ENCODE data around the gene CPTP. TPM values are rescaled to one million over a fixed set of nuclear protein-coding genes. Genes with fewer than 3 reads are reported as not detected.
A peak's percentile ranks its signal among the peaks of the same experiment; 100 is the strongest.
"Not testable (repeated sequence)": the region's sequence is repeated elsewhere in the genome, so short reads cannot be mapped to it uniquely, and the experiment has no call there.

CPTP gene
- total RNA-seq, 1 donor from 2014 or later = 71.3 TPM

DNA sequence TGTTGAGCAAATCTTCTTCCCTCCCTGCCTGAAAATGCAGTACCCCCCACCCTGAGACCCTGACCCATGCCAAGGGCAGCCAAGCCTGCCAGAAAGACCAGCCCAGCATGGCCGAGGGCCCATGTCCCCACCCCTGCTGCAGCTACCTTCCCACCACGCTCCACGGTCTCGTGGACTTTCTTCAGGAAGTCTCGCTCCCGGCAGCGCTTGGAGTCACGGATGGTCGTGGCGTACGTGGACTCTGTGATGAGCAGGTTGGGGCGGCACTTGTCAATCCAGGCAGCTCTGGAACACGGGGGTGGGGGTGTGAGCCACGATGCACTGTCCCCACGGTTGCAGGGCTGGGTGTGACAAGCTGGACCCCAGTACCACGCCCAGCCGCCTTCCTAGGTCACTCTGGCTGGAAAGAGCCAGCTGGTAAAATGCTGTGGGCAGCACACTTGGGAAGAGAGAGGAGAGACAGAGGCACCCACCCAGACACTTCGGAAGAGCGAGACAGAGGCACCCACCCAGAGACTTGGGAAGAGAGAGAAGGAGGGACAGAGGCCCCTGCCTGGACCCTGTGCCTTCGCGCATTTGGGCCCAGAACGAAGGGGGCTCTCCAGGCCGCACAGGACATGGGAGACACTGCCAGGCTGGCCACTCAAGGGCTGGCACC is 9.8 kb upstream of the CPTP start:
- H3K4me1 ChIP-seq = peaks cover 3 to 14% of the 10 kb centered on the region in 2 donors

DNA sequence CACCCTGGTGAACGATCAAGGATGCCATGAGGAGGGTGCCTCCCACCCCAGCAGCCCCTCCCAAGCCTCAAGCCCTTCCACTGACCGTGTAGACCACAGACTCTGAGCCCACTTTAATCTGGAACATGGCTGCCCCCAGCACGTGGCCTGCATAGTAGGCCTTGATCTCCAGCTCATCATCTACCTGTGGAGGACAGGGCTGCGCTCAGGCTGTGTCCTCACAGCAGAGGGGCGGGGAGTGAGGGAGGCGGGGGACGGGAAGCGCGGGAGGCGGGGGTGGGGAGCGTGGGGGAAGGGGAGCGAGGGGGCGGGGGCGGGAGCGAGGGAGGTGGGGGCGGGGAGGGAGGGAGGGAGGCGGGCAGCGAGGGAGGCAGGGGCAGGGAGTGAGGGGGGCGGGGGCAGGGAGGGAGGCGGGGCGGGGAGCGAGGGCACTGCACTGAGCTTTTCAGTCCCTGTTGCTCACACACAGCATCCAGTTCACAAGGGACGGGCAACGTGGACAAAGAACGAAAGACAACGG is 9.1 kb upstream of the CPTP start:
- no peak for DNase-seq (ENCODE audit: low spot score in 2 of 2)
- Histone ChIP-seq H3K27ac (no peak overlapping the region), H3K4me1 (peaks cover 3 to 12% of the 10 kb centered on the region in 2 donors), H3K9me3 (no peaks in the 10 kb centered on the region), H3K4me3 (no peak overlapping the region), H3K36me3 (peaks cover 67 to 70% of the 10 kb centered on the region in 2 donors), H3K27me3 (no peaks in the 10 kb centered on the region)
- TF ChIP-seq, protein P1, sequence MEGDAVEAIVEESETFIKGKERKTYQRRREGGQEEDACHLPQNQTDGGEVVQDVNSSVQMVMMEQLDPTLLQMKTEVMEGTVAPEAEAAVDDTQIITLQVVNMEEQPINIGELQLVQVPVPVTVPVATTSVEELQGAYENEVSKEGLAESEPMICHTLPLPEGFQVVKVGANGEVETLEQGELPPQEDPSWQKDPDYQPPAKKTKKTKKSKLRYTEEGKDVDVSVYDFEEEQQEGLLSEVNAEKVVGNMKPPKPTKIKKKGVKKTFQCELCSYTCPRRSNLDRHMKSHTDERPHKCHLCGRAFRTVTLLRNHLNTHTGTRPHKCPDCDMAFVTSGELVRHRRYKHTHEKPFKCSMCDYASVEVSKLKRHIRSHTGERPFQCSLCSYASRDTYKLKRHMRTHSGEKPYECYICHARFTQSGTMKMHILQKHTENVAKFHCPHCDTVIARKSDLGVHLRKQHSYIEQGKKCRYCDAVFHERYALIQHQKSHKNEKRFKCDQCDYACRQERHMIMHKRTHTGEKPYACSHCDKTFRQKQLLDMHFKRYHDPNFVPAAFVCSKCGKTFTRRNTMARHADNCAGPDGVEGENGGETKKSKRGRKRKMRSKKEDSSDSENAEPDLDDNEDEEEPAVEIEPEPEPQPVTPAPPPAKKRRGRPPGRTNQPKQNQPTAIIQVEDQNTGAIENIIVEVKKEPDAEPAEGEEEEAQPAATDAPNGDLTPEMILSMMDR (IDR thresholded peaks at IDR 0.05) = no peak
- intact Hi-C loops (cut with DNase I) = no loop called here

More for the DNA sequence above, 9.8 kb upstream of the CPTP start:
- TF ChIP-seq, protein P1 (IDR thresholded peaks at IDR 0.05) = no peak
- no peak for DNase-seq (ENCODE audit: low spot score in 2 of 2)
- Histone ChIP-seq H3K36me3 (peaks cover 60 to 71% of the 10 kb centered on the region in 2 donors), H3K27ac (no peak overlapping the region), H3K27me3 (no peaks in the 10 kb centered on the region), H3K9me3 (no peaks in the 10 kb centered on the region), H3K4me3 (no peak overlapping the region)
- intact Hi-C loops (cut with DNase I) = no loop called here

DNA sequence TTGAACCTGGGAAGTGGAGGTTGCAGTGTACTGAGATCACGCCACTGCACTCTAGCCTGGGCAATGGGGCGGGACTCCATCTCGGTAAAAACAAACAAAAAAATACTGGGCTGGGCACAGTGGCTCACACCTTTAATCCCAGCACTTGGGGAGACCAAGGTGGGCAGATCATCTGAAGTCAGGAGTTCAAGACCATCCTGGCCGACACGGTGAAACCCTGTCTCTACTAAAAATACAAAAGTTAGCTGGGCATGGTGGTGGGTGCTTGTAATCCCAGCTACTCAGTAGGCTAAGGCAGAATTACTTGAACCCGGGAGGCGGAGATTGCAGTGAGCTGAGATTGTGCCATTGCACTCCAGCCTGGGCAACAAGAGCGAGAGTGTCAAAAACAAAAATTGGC is 8.4 kb upstream of the CPTP start:
- H3K4me3 ChIP-seq; H3K9me3 ChIP-seq; DNase-seq (ENCODE audit: low spot score in 2 of 2); H3K27me3 ChIP-seq; H3K27ac ChIP-seq; intact Hi-C loops (cut with DNase I): not testable (repeated sequence)
- Histone ChIP-seq H3K36me3 (peaks cover 62 to 64% of the 10 kb centered on the region in 2 donors), H3K4me1 (peaks cover 3 to 15% of the 10 kb centered on the region in 2 donors)

DNA sequence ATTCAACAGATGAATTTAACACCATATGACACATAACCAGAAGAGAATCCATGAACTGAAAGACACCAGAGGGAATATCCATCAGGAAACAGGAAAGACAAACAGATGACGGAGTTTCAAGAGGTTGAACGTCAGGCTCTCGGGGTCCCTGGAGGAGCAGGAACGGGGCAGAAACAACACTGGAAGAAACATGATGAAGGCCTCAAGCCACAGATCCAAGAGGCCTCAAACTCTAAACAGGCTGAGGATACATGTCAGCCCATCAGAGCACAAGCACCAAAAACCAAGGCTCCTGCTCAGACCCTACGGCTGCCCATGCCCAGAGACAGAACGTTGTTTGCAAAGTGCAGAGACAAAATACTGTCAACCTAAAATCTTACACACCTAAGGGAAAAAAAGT is 7.2 kb upstream of the CPTP start:
- Histone ChIP-seq H3K4me3 (no peak overlapping the region), H3K9me3 (no peaks in the 10 kb centered on the region), H3K27me3 (no peaks in the 10 kb centered on the region), H3K36me3 (peaks cover 50 to 60% of the 10 kb centered on the region in 2 donors), H3K4me1 (peaks cover 3 to 23% of the 10 kb centered on the region in 2 donors), H3K27ac (peak overlapping the region; percentile 70 to 74)
- DNase-seq (ENCODE audit: low spot score in 2 of 2) = no peak
- intact Hi-C loops (cut with DNase I) = no loop called here
- TF ChIP-seq, protein P1 (IDR thresholded peaks at IDR 0.05) = no peak

DNA sequence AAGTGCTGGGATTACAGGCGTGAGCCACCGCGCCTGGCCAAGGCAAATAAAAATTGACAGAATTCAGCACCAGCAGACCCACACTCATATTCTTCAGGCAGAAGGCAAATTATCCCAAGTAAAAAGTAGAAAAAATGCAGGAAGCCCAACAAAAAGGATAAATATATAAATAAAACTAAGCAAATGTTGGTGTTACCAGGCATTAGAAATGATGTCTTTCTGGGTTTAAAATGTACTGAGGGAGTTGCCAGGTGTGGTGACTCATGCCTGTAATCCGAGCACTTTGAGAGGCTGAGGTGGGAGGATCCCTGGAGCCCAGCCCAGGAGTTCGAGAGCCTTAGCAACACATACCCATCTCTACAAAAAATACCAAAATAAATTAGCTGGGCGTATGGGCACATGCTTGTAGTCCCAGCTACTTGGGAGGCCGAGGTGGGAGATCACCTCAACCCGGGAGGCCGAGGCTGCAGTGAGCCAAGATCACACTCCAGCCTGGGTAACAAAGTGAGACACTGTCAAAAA is 6.4 kb upstream of the CPTP start:
- Histone ChIP-seq H3K9me3 (no peaks in the 10 kb centered on the region), H3K4me1 (peaks cover 3 to 29% of the 10 kb centered on the region in 2 donors), H3K36me3 (peaks cover 42 to 52% of the 10 kb centered on the region in 2 donors), H3K27ac (peak overlapping the region; percentile 70 to 74), H3K4me3 (no peak overlapping the region), H3K27me3 (no peaks in the 10 kb centered on the region)
- TF ChIP-seq, protein P1 (IDR thresholded peaks at IDR 0.05) = no peak
- peak; percentile 65 to 93 for DNase-seq (ENCODE audit: low spot score in 2 of 2)
- intact Hi-C loops (cut with DNase I) = no loop called here
